Uterus (tissue), 4 donors: Measurements from ENCODE around the gene SLK. TPM values are rescaled to one million over a fixed set of nuclear protein-coding genes. Genes with fewer than 3 reads are reported as not detected.

Experiments used
- DNase-seq, 2 donors: peaks; one replicate each; pipeline ENCODE4 v3.0.0-alpha.2; 2019 to 2020
- H3K27ac ChIP-seq, 2 donors: fragments of 200-600 bp; sonication (generic); 1 replicate in 1 of 2; 2 replicates in 1 of 2; pipeline ENCODE4 v1.5.1; 2016 to 2018
- H3K27me3 ChIP-seq, 2 donors: fragments of 200-600 bp; sonication (generic); one replicate each; pipeline ENCODE4 v1.5.1; 2018 to 2019; ENCODE audit warnings: control low read depth in 1 of 2
- H3K36me3 ChIP-seq, 2 donors: fragments of 200-600 bp; sonication (generic); one replicate each; pipeline ENCODE4 v1.5.1; 2019; ENCODE audit warnings: control low read depth in 1 of 2
- H3K4me1 ChIP-seq, 2 donors: fragments of 200-600 bp; sonication (generic); one replicate each; pipeline ENCODE4 v1.5.1; 2018 to 2019; ENCODE audit warnings: control low read depth in 1 of 2
- H3K4me3 ChIP-seq, 2 donors: fragments of 200-600 bp; sonication (generic); 1 replicate in 1 of 2; 2 replicates in 1 of 2; pipeline ENCODE4 v1.5.1; 2018 to 2019; ENCODE audit warnings: mild to moderate bottlenecking in 1 of 2
- H3K9me3 ChIP-seq, 2 donors: fragments of 200-600 bp; sonication (generic); one replicate each; pipeline ENCODE4 v1.5.1; 2019; ENCODE audit warnings: control low read depth in 1 of 2
- CTCF ChIP-seq, 4 experiments: fragments of 200-600 bp in 2 of 4; fragments of 450-650 bp in 2 of 4; sonication (generic) in 2 of 4; IDR thresholded peaks; one replicate each; pipeline ENCODE4 v1.5.1; 2016 to 2019; ENCODE audit warnings: antibody characterized with exemption in 4 of 4, mild to moderate bottlenecking in 2 of 4, moderate library complexity in 1 of 4
- POLR2A ChIP-seq, 2 donors: fragments of 450-650 bp; IDR thresholded peaks; one replicate each; pipeline ENCODE4 v1.6.1; 2016; ENCODE audit warnings: antibody characterized with exemption in 2 of 2, mild to moderate bottlenecking in 1 of 2, moderate library complexity in 1 of 2
- intact Hi-C: fragments of 100-400 bp; cut with DNase I; formaldehyde crosslinking; loops from one replicate; pipeline ENCODE4 v1.15.1; 2023; ENCODE audit warnings: low total_unique reads
- total RNA-seq, 4 donors: library from RNA; depleted of rRNA in 3 of 4; stranded (reverse); fragments of >200 nt in 3 of 4; gene quantifications; one replicate each; pipeline versions ENCODE4 v1.1.0 to v1.2.4, GENCODE V29; 2014 to 2023
- donor health status: DM: yes; HTN: yes; CAD: no.

The SLK gene
- total RNA-seq, 4 donors from 2014 or later = 30.9 to 78.7 (median 52.1) TPM

GRCh38 chr10:103982639-103983038 lies 15.7 kb downstream of the SLK start:
- Histone ChIP-seq H3K36me3 (no peaks in the 10 kb centered on the region), H3K9me3 (no peaks in the 10 kb centered on the region), H3K4me3 (no peak overlapping the region), H3K4me1 (peaks cover 0 to 7% of the 10 kb centered on the region in 2 donors), H3K27ac (no peak overlapping the region), H3K27me3 (no peaks in the 10 kb centered on the region)
- TF ChIP-seq POLR2A (IDR thresholded peaks at IDR 0.05) (no peak), CTCF (IDR thresholded peaks at IDR 0.05) (no peak)
- DNase-seq = no peak
- intact Hi-C loops = no loop called here

- no peak for DNase-seq
- intact Hi-C loops = no loop called here
- Histone ChIP-seq H3K4me1 (peaks cover 0 to 7% of the 10 kb centered on the region in 2 donors), H3K4me3 (no peak overlapping the region), H3K27me3 (no peaks in the 10 kb centered on the region), H3K9me3 (no peaks in the 10 kb centered on the region), H3K27ac (no peak overlapping the region), H3K36me3 (no peaks in the 10 kb centered on the region)
- no peak for TF ChIP-seq CTCF (IDR thresholded peaks at IDR 0.05)
- no peak for TF ChIP-seq POLR2A (IDR thresholded peaks at IDR 0.05)
Observed at GRCh38 chr10:103983367-103983911, 16.5 kb downstream of the SLK start.

GRCh38 chr10:103985726-103986125 lies 18.8 kb downstream of the SLK start:
- Histone ChIP-seq H3K36me3 (no peaks in the 10 kb centered on the region), H3K27me3 (no peaks in the 10 kb centered on the region), H3K4me1 (peaks cover 3 to 7% of the 10 kb centered on the region in 2 donors), H3K9me3 (no peaks in the 10 kb centered on the region), H3K27ac (no peak overlapping the region), H3K4me3 (no peak overlapping the region)
- intact Hi-C loops = no loop called here
- no peak for TF ChIP-seq POLR2A (IDR thresholded peaks at IDR 0.05)
- TF ChIP-seq CTCF (IDR thresholded peaks at IDR 0.05) = no peak
- DNase-seq = no peak

GRCh38 chr10:103986360-103986759 lies 19.4 kb downstream of the SLK start:
- no peak for TF ChIP-seq POLR2A (IDR thresholded peaks at IDR 0.05)
- no peak for TF ChIP-seq CTCF (IDR thresholded peaks at IDR 0.05)

GRCh38 chr10:103990121-103990520 lies 23.2 kb downstream of the SLK start:
- Histone ChIP-seq H3K27me3 (no peaks in the 10 kb centered on the region), H3K9me3 (no peaks in the 10 kb centered on the region), H3K4me1 (peaks cover 7 to 12% of the 10 kb centered on the region in 2 donors), H3K27ac (no peak overlapping the region), H3K4me3 (no peak overlapping the region), H3K36me3 (no peaks in the 10 kb centered on the region)
- TF ChIP-seq CTCF (IDR thresholded peaks at IDR 0.05) (no peak), POLR2A (IDR thresholded peaks at IDR 0.05) (no peak)
- intact Hi-C loops = no loop called here
- no peak for DNase-seq

More at GRCh38 chr10:103986360-103986759, 19.4 kb downstream of the SLK start:
- Histone ChIP-seq H3K4me3 (no peak overlapping the region), H3K27me3 (no peaks in the 10 kb centered on the region), H3K36me3 (no peaks in the 10 kb centered on the region), H3K4me1 (peaks cover 7 to 8% of the 10 kb centered on the region in 2 donors), H3K9me3 (no peaks in the 10 kb centered on the region), H3K27ac (no peak overlapping the region)
- DNase-seq = no peak
- intact Hi-C loops = no loop called here
